VCaP (cell line): ENCODE data around the gene LRIT1.

Source experiments
- H3K27ac ChIP-seq: fragments of 450-650 bp; 2 replicates; pipeline ENCODE4 v1.5.1; 2017
- TF ChIP-seq, protein P1 (sequence below): fragments of 450-650 bp; conservative IDR thresholded peaks from 2 replicates; pipeline ENCODE4 v1.5.1; 2017; ENCODE audit warnings: mild to moderate bottlenecking, moderate library complexity

LRIT1 gene

GRCh38 chr10:84224411-84225028 is 16.8 kb downstream of the LRIT1 start:
- TF ChIP-seq, protein P1, sequence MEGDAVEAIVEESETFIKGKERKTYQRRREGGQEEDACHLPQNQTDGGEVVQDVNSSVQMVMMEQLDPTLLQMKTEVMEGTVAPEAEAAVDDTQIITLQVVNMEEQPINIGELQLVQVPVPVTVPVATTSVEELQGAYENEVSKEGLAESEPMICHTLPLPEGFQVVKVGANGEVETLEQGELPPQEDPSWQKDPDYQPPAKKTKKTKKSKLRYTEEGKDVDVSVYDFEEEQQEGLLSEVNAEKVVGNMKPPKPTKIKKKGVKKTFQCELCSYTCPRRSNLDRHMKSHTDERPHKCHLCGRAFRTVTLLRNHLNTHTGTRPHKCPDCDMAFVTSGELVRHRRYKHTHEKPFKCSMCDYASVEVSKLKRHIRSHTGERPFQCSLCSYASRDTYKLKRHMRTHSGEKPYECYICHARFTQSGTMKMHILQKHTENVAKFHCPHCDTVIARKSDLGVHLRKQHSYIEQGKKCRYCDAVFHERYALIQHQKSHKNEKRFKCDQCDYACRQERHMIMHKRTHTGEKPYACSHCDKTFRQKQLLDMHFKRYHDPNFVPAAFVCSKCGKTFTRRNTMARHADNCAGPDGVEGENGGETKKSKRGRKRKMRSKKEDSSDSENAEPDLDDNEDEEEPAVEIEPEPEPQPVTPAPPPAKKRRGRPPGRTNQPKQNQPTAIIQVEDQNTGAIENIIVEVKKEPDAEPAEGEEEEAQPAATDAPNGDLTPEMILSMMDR: no peak

DNA sequence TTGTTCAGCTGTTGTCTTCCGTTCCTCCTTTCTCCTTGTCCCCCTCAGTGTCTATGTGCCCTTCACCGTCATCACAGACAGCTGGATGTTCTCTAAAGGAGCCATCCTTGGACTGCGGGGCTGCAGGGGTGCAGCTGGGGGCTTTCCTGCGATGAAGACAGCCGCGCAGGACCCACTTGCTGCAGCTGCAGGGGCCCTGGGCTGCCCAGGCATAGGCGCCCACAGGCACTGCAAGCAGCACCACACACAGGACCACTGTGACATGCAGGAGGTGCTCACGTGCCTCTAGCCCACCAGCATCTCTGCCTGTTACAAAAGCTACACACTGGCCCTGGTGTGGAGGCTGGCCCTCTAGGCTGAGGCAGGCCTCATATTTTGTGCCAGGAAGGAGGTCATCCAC is 19.4 kb downstream of the LRIT1 start:
- no peak overlapping the region for H3K27ac ChIP-seq
- TF ChIP-seq, protein P1: no peak

More at GRCh38 chr10:84224411-84225028, 16.8 kb downstream of the LRIT1 start:
- H3K27ac ChIP-seq: no peak overlapping the region

DNA sequence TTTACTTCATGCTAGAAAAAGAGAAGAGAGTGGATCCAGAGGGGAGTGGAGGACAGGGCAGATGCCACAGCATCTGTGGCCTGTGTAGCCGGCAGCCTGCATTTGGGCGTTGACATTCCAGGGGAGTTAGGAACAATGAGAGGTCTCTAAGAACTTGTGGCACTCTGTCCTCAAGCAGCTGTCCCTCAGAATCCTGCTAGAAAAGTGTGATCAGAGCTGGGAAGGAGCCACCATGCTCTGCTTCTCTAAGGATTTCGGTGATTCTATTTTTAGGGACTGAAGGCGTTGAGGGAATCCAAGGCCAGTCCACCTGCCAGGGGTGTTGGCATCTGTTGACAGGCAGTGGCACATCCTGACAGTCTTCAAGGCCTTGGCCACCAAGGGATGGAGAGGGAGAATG is 23.6 kb downstream of the LRIT1 start:
- no peak overlapping the region for H3K27ac ChIP-seq
- TF ChIP-seq, protein P1: no peak

- no peak overlapping the region for H3K27ac ChIP-seq
- TF ChIP-seq, protein P1: no peak
These were observed 24.5 kb downstream of the LRIT1 start for GRCh38 chr10:84216834-84217233.

DNA sequence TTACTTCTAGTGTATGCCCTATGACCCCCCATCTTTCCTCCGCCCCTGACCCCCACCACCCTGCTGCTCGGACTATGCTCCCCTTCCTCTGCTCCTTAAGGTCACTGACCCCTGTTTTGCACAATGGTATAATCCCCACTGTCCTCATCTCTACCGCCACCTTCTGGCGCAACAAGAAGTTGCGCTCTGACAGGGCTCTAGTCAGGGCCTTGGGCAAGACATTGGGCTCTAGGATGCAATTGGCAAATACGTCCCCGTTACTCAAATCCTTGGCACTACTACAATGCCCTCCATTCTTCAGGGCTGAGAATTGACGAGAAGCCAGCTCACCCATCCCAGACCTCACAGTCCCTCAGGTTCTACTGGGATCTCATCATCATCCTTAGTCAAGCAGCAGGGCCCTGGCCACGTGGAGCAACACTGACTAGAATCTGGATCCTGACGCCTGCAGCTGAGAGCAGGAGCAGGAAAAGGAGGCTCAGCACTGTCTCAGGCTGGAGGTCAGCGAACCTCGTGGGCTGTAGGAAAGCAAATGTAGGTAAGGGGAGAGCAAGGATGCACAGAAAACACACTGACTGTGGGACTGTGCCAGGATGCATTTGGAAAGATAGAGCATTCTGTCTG is 26.6 kb downstream of the LRIT1 start:
- TF ChIP-seq, protein P1: 0 out of 2 replicates have a peak, but pooled peaks have one; percentile 11

GRCh38 chr10:84214046-84214572 is 27.2 kb downstream of the LRIT1 start:
- H3K27ac ChIP-seq: no peak overlapping the region
- TF ChIP-seq, protein P1: no peak

More for the DNA sequence above, 26.6 kb downstream of the LRIT1 start:
- H3K27ac ChIP-seq: no peak overlapping the region

- H3K27ac ChIP-seq: no peak overlapping the region
- TF ChIP-seq, protein P1: no peak
These were observed 28.3 kb downstream of the LRIT1 start for GRCh38 chr10:84213076-84213475.
